ENCODE measurements around the gene EPPIN.
"Not testable (repeated sequence)": the region's sequence is repeated elsewhere in the genome, so short reads cannot be mapped to it uniquely, and the experiment has no call there.

GRCh38 chr20:45569650-45570049 lies 22.4 kb upstream of the EPPIN start:
- not testable (repeated sequence) for TF ChIP-seq EP300, POLR2A, POLR2AphosphoS5 (IDR thresholded peaks at IDR 0.05)
- TF ChIP-seq, protein P1, sequence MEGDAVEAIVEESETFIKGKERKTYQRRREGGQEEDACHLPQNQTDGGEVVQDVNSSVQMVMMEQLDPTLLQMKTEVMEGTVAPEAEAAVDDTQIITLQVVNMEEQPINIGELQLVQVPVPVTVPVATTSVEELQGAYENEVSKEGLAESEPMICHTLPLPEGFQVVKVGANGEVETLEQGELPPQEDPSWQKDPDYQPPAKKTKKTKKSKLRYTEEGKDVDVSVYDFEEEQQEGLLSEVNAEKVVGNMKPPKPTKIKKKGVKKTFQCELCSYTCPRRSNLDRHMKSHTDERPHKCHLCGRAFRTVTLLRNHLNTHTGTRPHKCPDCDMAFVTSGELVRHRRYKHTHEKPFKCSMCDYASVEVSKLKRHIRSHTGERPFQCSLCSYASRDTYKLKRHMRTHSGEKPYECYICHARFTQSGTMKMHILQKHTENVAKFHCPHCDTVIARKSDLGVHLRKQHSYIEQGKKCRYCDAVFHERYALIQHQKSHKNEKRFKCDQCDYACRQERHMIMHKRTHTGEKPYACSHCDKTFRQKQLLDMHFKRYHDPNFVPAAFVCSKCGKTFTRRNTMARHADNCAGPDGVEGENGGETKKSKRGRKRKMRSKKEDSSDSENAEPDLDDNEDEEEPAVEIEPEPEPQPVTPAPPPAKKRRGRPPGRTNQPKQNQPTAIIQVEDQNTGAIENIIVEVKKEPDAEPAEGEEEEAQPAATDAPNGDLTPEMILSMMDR (IDR thresholded peaks at IDR 0.05), result not testable (repeated sequence)
